DMS53 treated with DMSO at 0.1 percent for 48 hours (cell line): ENCODE data around the gene GAL3ST2.
A peak's percentile ranks its signal among the peaks of the same experiment; 100 is the strongest.
"Not testable (repeated sequence)": the region's sequence is repeated elsewhere in the genome, so short reads cannot be mapped to it uniquely, and the experiment has no call there.

Experiments
- DNase-seq: peaks from one replicate; lab custom pipeline; 2025; ENCODE audit not compliant: unreplicated experiment; lab: John Stamatoyannopoulos, UW

GAL3ST2 gene

DNA sequence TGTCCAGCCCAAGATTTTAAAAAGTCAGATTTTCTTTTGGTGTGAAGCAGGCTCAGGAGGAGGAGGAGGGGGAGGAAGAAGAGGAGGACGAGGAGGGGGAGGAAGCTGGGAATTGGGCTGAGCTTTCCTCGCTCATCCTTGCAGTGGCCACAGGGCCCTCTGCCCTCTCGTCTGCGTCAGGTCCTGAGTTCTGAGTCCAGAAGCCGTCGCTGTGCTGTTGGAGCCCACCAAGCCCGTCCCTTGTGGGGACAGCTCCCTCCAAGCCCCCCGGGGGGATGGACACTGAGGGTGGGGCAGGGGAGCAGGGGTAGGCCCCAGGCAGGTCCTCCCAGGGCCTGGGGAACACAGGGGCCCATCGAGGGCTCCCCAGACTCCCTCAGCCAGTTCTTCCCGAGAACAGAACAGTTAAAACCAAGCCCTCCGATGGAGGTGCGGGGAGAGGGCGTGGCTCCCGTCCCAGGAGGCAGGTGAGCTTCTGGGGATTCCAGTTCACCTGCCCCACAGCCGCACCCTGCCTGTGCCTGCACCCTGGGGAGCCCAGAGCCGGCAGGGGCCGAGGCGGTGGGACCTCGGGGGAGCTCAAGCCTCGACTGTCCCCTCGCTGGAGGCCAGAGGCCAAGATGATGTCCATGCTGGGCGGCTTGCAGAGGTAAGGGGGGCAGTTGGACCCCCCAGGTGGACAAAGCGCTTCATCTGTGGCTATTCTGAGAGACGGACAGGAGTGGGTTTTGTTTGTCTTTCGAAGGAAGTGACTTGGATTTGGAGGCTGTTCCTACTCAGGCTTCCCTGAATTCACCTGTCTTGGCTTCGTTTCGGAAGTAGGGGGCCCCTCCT is at the start of gene GAL3ST2:
TSS of gene GAL3ST2 (plus strand) at position 487 of the 834 bp plus-strand sequence. CDS start at position 621, 134 bp downstream.
- no peak for DNase-seq

DNA sequence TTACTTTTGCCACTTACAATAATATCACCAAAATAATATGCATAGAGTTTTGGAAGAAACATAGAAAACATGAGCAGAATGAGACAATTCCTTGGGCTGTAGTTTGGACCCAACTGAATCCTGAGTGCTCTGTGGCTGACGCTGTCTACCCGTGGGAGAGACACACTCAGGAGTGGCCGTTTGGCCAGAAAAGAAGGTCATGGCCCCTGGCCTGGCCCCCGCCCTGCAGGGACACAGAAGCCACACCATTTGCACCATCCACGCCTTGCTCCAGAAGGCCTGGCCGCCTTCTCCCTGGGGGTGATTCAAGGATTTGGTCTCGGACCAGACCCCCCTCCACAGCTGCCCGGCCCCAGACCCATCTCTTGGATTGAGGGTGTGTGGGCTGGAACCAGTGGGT is 48.6 kb upstream of the GAL3ST2 start:
- no peak for DNase-seq

DNA sequence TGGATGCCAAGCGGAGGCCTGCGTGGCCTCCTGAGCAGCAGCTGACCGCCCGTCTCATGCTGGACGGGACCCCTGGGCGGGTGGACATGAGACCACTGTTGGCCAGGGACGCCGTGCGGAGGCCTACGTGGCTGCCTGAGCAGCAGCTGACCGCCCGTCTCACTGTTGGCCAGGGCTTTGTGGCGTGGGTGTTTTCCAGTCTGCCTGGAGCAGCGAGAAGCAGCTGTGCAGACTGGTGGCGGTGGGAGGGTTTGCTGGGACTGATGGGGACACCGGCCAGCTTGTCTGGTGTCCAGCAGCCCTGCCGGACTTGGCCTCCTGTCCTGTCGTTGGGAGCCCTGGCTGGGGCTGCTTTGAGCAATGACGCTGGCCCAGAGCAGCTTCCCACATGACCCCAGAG is 48.0 kb upstream of the GAL3ST2 start:
- DNase-seq = no peak

DNA sequence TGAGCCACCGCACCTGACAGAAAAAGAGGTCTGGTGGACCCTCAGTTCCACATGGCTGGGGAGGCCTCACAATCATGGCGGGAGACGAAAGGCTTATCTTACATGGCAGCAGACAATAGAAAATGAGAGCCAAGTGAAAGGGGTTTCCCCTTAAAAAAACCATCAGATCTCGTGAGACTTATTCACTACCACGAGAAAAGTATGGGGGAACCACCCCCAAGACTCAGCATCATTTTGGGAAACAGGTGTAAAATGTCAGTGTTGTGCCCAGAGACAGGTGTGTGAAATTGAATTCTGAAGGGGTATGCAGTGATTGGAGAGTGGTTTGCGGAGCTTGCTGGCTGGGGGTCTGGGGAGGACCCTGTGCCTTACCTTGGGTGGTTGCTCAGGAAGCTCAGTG is 46.8 kb upstream of the GAL3ST2 start:
- no peak for DNase-seq

DNA sequence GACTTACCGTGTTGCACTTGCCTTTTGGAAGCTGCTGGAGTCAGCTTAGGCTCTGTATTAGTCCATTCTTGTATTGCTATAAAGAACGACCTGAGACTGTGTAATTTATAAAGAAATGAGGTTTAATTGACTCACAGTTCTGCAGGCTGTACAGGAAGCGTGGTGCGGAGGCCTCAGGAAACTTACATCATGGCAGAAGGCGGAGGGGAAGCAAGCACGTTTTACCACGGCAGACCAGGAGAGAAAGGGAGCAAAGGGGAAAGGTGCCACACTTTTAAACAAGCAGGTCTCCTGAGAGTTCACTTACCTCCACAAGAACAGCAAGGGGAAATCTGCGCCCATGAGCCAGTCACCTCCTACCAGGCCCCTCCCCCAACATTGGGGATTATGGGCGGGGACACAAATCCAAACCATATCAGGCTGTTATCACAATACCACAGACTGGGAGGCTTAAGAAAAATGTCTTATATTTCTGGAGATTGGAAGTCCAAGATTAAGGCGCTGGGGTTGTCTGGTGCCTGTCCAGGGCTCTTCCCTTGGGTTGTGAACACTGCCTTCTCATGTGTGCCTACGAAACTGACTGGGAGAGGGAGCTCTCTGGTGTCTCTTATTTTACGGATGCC is 45.8 kb upstream of the GAL3ST2 start:
- no peak for DNase-seq

DNA sequence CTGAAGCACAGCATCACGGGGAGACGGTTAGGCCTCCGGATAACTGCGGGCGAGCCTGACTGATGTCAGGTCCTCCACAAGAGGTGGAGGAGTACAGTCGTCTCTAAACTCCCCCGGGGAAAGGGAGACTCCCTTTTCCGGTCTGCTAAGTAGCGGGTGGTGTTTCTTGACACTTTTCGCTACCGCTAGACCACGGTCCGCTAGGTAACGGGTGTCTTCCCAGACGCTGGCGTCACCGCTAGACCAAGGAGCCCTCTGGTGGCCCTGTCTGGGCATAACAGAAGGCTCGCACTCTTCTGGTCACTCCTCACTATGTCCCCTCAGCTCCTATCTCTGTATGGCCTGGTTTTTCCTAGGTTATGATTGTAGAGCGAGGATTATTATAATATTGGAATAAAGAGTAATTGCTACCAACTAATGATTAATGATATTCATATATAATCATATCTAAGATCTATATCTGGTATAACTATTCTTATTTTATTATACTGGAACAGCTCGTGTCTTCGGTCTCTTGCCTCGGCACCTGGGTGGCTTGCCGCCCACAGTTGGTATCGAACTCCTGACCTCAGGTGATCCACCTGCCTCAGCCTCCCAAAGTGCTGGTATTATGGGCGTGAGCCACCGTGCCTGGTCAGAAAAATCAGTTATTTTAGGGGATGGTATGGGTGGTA is 44.0 kb upstream of the GAL3ST2 start:
- not testable (repeated sequence) for DNase-seq

DNA sequence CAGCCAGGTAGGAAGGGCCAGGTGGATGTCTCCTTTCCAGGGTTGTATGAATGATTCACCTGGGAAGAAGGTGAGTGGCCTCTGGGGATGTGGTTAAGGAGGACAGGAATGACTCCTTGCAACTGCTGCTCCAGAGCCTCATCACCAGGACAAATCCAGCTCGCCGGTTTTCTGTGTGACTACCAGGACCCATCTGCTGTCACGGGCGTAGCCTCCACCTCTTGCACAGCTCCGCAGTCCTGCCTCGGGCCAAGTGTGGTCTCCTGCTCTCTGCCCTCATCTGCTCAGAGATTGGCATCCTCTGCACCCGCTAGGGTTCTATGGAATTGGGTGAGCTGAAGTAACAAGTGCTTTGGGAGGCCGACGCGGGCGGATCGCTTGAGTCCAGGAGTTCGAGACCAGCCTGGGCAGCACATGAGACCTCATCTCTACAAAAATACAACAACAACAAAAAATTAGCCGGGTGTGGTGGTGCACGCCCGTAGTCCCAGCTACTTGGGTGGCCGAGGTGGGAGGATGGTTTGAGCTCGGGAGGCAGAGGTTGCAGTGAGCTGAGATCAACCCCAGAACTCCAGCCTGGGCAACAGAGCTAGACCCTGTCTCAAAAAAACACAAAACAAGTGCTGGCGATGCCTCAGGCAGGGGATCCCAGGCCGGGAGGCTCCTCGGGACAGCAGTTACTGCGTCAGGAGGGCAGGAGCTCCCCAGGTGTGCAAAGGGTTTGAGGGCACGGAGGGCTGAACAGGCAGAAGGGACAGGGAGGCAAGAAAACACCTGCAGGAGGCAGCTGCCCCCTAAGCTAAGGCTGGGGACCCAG is 43.0 kb upstream of the GAL3ST2 start:
- no peak for DNase-seq

DNA sequence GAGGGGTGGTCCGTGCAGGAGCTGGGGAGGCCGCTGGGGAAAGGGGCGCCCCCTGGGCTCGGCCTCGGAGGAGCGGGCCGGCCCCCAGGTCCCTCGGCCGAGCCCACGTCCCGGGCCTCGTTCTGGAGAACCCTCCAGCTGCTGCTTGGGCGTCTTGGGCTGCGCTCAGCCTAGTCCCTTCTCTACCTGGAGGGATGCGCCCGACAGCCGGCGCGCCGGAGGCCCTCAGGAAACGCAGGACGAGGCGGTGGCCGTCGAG is 42.5 kb upstream of the GAL3ST2 start:
- no peak for DNase-seq

DNA sequence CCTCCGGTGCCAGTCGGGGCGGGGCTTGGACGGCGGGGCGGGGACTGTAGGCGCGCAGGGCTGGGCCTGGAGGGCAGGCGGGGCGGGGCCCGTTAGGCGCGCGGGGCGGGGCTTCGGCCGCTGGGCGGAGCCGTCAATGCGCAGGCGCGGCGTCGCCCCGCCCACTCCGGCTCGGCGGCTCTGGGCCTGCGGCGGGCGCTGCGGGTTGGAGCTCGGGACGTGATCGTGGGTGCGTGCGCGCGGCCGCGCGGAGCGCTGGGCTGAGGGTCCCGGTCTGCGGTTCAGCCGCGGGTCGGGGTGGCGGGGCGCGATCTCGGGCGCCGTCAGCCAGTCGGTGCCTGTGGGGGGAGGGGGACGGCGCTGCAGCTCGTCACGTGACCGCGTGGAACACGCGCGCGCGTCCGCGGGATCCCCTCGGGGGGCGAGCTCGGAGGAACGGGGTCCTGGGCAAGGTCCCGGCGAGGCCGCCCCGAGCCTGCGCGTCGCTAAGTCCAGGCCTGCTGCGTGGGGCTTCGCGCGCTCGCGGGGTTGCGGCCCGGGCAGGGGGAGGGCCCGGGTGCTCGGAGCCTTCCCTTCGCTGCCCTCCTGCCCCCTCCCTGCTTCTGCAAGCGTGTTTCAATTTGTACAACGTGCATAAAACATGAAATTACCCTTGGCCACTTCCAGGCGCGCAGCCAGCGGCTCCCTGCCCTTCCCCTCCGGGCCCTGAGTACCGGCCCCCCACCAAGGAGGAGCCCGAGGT is 42.0 kb upstream of the GAL3ST2 start, which contains the start of gene D2HGDH:
TSS of gene D2HGDH (plus strand) at position 164 of the 742 bp plus-strand sequence. CDS start 595 bp downstream, outside the sequence.
- DNase-seq = peak; percentile 33

DNA sequence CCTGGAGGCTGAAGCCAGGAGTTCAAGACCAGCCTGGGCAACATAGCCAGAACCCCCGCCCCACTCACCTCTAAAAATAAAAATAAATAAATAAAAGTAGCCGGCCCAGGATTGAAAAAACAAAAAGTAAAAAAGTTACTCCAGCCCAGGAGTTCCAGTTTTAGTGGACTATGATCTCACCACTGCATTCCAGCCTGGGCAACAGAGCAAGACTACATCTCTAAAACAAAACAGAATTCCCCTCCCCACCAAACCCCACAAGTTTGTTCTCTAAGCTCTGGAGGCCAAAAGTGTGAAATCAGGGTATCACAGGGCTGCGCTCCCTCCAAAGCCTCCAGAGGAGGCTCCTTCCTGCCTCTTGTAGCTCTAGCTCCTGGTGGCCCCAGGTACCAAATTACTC is 40.5 kb upstream of the GAL3ST2 start:
- no peak for DNase-seq

DNA sequence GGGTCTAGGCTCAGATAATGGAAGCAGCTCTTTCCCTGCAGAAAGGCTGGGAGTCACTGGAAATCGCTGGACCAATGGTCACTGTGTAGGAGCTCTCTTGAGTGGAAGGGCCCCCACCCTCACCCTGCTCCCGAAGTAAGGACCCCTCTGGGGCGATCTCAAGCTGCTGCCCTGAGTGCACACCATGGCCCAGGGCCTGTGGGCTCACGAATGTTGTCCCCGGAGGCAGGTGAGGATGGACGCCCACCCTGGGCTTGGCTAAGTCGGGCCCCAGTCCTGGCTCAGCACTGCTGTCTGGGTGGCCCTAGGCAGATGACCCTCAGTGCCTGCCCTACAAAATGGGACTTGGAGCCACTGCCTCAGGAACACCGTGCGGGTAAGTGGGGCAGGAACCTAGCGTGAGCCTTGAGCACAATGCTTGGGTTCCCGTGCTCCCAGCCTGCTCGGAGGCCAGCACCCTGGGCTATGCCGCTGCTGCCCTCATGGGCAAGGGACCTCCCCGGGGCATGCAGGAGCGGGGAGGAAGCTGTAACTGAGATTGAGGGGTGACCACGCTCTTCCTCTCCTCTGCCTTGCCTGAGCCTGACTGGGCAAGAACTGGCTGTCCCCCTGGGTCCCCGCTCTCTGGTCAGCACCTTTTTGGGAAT is 38.5 kb upstream of the GAL3ST2 start:
- DNase-seq = no peak

DNA sequence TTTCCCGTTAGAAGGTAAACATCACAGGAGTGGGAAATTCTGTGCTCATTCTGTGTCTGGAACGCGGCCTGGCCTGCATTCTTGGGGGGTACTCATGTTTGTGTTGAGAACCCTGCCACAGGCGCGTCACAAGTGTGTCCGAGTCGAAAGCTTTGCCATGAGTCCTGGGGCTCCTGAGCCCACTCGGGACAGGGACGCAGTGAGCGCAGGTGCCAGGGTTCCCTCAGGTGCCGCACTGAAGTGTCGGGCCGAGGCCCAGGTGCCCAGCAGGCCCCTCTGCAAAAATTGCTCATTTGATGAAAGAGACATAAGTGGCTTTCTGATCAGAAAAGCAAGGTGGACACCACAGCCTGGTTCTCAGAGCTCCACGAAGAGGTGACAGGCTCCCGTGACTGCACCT is 37.4 kb upstream of the GAL3ST2 start:
- no peak for DNase-seq

DNA sequence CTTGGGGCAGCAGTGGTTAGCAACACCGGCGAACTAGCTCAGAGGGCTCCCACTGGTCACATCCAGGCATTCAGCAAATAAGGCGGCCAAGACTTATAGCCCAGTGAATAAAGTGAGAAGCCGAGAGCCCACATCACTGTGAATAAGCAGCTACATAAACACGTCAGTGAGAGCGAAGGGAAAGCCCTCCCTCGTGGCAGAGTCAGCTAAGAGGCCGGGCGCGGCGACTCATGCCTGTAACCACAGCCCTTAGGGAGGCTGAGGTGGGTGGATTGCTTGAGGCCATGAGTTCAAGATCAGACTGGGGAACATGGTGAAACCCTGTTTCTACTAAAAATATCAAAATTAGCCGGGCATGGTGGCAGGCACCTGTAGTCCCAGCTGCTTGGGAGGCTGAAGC is 37.0 kb upstream of the GAL3ST2 start:
- no peak for DNase-seq

DNA sequence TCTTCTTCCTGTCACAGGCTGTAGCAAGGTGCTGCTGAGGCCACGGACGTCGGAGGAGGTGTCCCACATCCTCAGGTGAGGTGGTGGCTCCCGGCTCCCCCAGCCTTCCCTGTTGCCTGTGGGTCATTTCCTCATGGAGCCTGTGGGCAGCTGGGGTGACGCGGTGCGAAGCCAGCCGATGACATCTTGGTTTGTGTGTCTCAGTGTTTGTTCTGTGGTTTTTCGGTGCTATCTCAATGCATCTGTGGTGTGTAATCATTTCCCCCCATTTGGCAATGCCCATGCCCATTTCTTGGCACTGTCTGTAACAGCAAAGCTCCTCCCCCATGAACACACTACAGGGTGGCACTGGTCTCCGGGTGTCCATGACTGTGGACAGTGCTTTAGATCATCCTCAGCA is 35.6 kb upstream of the GAL3ST2 start:
- DNase-seq = no peak

DNA sequence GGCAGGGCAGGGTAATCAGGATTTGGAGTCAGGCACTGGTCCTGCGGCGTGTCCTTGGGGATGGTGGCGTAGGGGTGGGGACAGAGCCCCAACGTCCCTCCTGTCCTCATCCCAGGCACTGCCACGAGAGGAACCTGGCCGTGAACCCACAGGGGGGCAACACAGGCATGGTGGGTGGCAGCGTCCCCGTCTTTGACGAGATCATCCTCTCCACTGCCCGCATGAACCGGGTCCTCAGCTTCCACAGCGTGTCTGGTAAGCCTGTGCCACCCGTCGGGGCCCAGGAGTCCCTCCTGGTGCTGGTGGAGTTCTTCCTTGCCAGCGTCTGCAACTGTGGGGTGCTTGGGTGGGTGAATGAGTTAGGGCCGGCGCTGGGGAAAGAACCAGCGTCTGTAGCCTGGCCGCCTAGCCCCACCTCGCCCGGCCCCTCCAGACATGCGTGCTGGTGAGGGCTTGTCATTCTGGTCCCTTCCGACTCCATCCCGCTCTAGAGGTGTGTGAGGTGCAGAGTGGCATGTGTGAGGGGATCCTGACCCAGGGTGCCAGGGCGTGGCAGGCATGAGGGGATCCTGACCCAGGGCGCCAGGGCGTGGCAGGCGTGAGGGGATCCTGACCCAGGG is 34.2 kb upstream of the GAL3ST2 start:
- no peak for DNase-seq

DNA sequence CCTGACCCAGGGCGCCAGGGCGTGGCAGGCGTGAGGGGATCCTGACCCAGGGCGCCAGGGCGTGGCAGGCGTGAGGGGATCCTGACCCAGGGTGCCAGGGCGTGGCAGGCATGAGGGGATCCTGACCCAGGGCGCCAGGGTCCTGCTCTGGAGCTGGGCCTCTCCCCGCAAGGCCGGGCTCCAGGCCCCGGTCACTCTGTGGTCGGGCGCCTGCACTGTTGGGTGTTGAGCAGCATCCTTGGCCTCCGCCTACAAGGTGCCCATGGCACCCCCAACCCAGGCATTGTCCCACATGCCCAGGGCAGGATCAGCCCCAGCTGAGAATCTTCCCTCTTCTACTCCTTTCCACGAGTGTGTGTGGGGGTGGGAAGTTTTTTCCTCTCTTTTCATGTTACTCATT is 33.6 kb upstream of the GAL3ST2 start:
- DNase-seq = not testable (repeated sequence)

DNA sequence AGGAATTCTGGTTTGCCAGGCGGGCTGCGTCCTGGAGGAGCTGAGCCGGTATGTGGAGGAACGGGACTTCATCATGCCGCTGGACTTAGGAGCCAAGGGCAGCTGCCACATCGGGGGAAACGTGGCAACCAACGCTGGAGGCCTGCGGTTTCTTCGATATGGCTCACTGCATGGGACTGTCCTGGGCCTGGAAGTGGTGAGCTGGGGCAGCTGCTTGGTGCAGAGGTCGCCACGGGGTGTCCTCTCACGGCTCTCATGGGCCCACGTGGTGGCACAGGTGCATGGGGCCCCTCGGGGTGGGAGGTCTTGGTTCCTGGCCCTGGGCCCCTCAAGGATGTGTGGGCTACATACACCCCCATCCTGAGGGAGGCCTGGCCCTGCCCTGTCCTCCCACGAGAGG is 33.0 kb upstream of the GAL3ST2 start:
- no peak for DNase-seq

DNA sequence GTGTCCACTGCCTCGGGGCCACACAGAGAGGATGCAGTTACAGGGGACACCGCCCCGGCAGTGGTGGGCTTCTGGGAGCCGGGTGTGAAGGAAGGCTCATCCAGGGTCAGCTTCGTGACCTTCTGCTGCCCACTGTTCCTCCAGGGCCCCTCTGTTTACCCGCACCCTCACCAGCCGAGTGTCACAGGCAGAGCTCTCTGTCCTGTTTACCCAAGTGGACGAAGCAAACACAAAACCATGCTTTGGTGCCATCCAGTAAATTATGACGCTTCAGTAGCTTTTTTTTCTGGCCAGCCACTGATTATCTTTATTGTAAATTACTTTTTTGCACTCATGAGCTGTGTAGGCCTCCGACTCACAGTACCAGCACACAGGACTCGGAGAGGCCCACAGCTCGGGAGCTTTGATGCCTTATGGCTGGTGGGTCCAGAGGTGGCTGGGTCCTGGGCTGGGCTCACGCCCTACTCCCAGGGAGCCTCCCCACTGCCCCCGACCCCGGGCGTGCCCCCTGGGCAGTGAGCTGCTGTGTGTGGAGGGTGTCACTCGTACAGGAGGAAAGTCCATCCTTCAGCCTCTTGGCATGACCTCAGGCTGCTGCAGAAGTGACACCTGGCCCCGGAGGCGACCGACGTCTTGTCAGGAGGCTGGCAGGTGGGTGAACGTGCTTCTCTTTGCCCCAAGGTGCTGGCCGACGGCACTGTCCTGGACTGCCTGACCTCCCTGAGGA is 32.4 kb upstream of the GAL3ST2 start:
- DNase-seq = no peak

DNA sequence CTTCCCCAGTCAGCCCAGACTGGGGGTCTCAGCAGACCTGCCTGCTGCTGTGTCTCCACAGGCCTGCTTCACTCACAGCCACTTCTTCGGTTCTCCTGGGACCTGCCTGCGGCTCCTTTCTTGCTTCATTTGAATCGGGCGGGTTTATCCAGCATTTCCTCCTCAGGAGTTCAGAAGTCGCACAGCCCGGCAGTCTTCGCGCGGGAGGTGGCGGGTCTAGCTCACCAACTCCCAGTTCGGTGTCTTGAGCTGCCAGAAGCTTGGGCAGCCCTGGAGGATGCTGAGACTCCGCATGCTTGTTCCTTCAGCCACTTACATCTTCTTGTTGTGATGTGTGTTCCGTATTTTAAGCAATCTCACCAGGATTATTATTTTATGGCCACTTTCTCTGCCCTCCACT is 31.3 kb upstream of the GAL3ST2 start:
- no peak for DNase-seq
